Caki2 (cell line): Measurements from ENCODE around the gene APBA1. TPM values are rescaled to one million over a fixed set of nuclear protein-coding genes. Genes with fewer than 3 reads are reported as not detected.
A peak's percentile ranks its signal among the peaks of the same experiment; 100 is the strongest.
"Not testable (repeated sequence)": the region's sequence is repeated elsewhere in the genome, so short reads cannot be mapped to it uniquely, and the experiment has no call there.

Experiments
- DNase-seq: peaks from one replicate; pipeline ENCODE4 v3.0.0-alpha.2; 2015; ENCODE audit warnings: low read depth
- in situ Hi-C: cut with HindIII; loops from 2 replicates; pipeline ENCODE4 v1.10.0; 2016; ENCODE audit warnings: low sequenced_read_pairs, low pct_unique_long_range_greater_than_20kb, mixed read lengths
- total RNA-seq: library from RNA; depleted of rRNA; stranded (reverse); fragments of >200 nt; shearing (Covaris generic); gene quantifications from 2 replicates; pipeline ENCODE4 v1.2.3, GENCODE V29; 2014; ENCODE audit warnings: low replicate concordance

Gene APBA1
- total RNA-seq, 1 experiment from 2014 or later: 6.5 TPM

- DNase-seq: no peak
- in situ Hi-C loops: no loop called here
These were observed 228.2 kb downstream of the APBA1 start for GRCh38 chr9:69444021-69444420.

GRCh38 chr9:69443178-69443577, 229.0 kb downstream of the APBA1 start:
- DNase-seq: no peak
- in situ Hi-C loops: no loop called here

GRCh38 chr9:69442486-69442885, 229.7 kb downstream of the APBA1 start:
- in situ Hi-C loops: no loop called here
- DNase-seq: no peak

GRCh38 chr9:69440254-69440955, 231.8 kb downstream of the APBA1 start:
- in situ Hi-C loops, DNase-seq: not testable (repeated sequence)

- DNase-seq, in situ Hi-C loops: not testable (repeated sequence)
These were observed 232.5 kb downstream of the APBA1 start for GRCh38 chr9:69439654-69440053.

GRCh38 chr9:69433968-69434367, 238.2 kb downstream of the APBA1 start:
- in situ Hi-C loops: no loop called here
- DNase-seq: no peak

- in situ Hi-C loops: no loop called here
- DNase-seq: no peak
These were observed 238.8 kb downstream of the APBA1 start for GRCh38 chr9:69433392-69433791.

- DNase-seq: no peak
- in situ Hi-C loops: no loop called here
These were observed 239.5 kb downstream of the APBA1 start for GRCh38 chr9:69432623-69433022.

- in situ Hi-C loops: no loop called here
- no peak for DNase-seq
These were observed 240.4 kb downstream of the APBA1 start for GRCh38 chr9:69431777-69432176.

GRCh38 chr9:69431203-69431602, 241.0 kb downstream of the APBA1 start:
- in situ Hi-C loops: no loop called here
- no peak for DNase-seq

GRCh38 chr9:69430206-69430605, 242.0 kb downstream of the APBA1 start:
- in situ Hi-C loops: no loop called here
- DNase-seq: no peak

- in situ Hi-C loops: no loop called here
- DNase-seq: no peak
These were observed 242.9 kb downstream of the APBA1 start for GRCh38 chr9:69429281-69429680.

GRCh38 chr9:69428017-69428785, 244.0 kb downstream of the APBA1 start:
- in situ Hi-C loops: no loop called here
- DNase-seq: no peak

- in situ Hi-C loops: no loop called here
These were observed 244.9 kb downstream of the APBA1 start for GRCh38 chr9:69427286-69427685.

GRCh38 chr9:69425136-69425801, 246.9 kb downstream of the APBA1 start:
- in situ Hi-C loops: no loop called here

More at GRCh38 chr9:69427286-69427685, 244.9 kb downstream of the APBA1 start:
- DNase-seq: no peak

GRCh38 chr9:69421908-69422801, 250.0 kb downstream of the APBA1 start:
- in situ Hi-C loops: no loop called here
- peak; percentile 57 for DNase-seq

More at GRCh38 chr9:69425136-69425801, 246.9 kb downstream of the APBA1 start:
- DNase-seq: no peak

- no peak for DNase-seq
- in situ Hi-C loops: no loop called here
These were observed 251.4 kb downstream of the APBA1 start for GRCh38 chr9:69420611-69421270.

GRCh38 chr9:69412741-69413150, 259.4 kb downstream of the APBA1 start:
- DNase-seq: no peak
- in situ Hi-C loops: no loop called here
